GM04504 (cell line): ENCODE data around the gene GAK.

ENCODE experiments used
- DNase-seq: peaks from one replicate; pipeline ENCODE4 v3.0.0-alpha.2; 2012; ENCODE audit warnings: low read depth

Gene GAK

DNA sequence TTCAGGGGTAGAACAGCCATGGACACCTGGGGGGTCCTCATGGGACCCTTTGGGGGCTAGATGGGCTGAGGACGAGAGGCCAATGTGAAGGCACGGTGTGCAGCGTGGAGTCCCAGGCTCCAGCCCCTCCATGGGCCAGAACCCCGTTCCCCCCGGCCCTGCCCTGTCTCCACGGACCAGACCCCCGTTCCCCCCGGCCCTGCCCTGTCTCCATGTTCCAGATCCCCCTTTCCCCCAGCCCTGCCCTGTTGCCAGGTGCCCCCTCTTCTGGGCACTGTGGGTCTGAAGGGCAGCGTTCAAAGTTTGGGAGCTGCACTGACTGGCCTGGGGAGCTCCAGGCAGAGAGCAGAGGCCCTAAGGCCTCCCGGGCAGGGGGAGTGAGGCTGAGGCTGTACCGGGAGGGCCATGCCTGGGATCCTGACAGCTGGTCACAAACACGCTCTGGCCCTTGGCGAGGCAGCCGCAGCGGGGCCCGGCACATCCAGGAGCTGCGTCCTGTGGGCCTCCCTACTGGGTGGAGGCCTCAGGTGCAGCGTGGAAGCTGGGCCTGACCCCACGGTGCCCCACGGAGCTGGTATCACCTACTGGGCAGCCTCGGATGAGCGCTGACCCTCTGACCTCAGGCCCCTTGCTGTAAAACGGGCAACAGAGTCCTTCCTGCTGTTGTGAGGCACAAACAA lies 32.4 kb upstream of the GAK start:
- no peak for DNase-seq

DNA sequence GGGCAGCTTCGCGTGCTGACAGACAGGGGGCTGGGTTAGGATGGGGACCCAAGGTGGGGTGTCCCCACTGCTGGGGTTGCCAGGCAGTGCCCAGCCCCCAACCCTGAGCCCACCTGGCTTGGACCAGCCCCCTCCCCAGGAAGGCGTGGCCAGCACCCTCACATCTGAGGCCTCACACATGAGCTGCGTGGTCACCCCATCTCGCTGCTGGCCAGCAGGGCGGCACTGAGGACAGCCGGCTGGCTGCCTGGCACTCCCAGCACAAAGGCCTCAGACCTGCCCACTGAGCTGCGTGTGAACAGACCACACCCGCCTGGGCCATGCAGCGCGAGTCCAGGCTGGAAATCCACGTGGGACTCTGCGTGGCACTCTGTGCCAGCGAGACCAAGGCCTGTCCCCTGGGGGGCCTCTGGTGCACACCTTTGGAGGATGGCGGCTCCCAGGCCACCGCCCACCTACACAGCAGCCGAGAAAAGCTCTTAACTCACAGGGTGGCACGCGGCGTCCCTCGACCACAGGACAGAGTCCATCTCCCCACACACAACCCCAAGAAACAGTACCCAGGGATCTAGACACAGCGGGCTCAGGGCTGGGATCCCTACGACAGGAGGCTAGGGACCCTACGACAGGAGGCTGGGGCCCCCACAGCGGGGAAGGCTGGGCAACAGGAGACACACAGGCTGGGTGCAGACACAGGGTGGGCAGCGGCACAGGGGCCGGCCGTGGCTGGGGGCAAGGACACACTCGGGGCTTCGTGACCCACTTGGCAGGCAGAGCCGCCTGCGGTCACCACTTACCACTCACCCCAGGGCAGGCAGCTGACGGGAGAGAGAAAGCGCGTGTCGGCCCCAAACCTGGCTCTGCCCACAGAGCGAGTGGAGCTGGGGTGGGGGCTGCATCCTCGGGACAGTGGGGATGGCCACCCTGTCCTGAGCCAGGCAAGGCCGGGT lies 31.4 kb upstream of the GAK start:
- DNase-seq = no peak

DNA sequence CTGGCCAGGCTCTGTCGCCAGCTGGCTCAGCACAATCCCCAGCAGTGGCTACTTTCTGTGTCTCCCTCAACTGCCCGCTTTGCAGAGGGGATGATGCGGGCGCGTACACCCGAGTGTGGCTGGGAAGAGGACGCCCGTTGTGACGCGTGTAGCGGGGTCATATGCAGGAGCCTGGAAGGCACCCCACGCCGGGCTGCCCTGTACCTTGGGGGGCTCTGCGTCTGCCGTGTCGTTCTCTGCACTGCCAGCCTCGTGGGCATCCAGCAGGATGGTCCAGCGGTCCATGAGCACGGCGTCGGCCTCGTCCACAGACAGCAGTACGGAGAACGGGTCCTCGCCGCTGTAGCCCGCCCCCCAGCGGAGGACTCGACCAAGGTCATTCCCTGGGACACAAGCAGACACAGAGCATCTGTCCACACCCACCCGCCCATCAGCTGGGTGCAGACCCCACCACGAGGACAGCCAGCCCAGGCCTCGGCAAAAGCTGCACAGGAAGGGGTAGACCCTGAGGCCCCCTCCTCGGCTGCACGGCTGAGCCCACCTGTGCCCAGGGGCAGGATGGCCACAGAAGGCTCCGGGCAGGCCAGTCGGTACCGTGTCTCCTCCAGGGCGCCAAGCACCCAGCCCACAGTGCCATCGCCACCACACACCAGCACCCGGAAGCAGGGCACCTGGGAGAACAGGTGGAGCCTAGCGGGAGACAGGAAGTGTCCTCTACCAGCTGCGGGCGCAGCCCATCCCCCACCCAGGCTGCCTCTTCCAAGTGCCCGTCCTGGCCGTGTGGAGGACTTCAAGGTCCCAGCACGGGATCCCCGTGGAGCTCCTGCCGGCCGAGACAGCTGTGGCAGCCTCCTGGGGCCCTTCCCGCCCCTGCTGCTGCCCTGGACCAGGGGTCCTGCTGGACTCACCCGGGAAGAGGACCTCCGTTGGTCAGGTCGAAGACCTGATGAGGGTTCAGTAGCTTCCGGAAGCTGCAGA lies 30.4 kb upstream of the GAK start:
- no peak for DNase-seq

DNA sequence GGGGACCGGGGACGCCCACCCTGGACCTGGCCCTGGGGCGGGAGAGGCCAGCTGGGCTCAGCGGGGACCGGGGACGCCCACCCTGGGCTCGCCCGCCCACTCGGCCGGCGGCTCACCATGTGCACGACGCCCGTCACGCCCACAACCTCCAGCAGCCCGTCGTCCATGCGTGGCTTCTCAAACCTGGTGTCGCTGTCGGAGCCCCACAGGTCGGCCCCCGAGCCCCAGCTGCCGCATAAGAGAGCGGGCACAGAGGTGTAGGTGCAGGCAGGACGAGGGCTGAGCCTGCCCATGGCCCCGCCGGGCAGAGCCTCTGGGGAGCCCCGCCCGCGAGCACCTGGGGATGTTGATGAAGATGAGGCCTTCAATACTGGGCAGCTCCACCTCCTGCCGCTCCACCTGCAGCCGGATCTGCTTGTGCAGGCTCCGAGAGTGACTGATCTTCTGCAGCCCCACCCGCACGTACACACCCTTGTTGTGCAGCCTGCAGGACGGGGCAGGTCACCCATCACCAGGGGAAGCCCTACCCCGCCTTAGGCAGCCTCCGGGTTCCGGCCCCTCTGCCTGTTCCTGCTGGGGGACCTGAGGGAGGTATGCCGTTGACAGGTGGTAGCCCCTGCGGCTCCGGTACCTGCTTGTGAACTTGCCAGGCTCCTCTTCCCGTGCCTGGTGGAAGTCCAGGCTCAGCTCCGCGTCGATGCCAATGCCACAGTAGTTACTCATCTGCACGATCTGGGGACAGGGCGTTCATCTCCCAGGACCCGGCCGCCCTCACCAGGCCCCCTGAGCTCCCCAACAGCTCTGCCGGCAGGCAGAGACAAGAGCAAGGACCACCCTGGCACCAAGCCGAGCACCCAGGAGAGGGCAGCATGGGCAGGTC lies 29.5 kb upstream of the GAK start:
- DNase-seq = no peak

DNA sequence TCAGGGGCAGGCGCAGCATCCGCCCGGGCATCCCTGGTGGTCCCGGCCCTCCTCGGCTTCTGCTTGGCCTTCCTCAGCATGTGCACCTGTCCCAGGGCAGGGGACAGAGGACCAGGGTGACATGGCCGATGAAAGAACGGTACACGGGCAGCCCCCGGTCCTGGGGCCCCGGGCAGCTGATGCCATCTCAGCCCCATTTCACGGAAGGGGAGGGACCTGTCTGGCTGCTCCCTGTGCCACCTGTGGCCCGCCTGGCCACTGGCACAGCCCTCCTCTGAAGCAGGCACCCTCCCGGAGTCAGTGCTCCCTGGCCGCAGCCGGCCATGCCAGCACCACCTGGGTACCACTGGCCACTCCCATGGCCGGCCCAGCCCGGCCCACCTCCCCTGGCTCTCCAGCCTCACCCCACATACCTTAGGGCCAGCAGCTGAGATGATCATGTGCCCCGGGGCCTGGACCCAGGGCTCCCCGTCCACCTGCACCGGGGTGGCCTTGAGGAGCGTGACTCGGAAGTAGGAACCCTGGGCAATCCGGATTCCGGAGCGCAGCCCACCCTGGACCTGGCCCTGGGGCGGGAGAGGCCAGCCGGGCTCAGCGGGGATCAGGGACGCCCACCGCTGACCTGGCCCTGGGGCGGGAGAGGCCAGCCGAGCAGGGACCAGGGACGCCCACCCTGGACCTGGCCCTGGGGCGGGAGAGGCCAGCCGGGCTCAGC lies 28.7 kb upstream of the GAK start:
- no peak for DNase-seq

DNA sequence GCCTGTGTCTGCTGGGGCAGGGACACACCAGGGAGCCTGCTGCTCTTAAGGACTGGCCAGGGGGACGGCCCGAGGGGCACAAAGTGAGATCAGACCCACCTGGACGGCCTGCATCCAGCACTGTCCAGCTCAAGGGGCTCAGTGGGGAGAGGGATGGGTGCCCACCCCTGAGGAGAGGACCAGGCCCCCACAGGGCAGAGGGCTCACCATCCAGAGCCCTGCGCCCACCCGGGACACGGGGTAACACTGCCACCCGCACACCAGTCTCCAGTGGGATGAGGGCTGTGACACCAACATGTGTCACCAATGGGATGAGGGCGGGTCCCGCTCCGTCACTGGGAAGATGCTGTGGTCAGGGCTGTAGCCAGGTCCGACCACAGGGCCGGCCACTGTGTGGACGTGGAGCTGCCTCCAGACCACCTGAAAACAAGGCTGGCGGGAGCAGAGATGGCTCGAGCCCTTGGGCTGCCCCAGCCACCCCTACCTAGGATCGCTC lies 28.1 kb upstream of the GAK start:
- no peak for DNase-seq

DNA sequence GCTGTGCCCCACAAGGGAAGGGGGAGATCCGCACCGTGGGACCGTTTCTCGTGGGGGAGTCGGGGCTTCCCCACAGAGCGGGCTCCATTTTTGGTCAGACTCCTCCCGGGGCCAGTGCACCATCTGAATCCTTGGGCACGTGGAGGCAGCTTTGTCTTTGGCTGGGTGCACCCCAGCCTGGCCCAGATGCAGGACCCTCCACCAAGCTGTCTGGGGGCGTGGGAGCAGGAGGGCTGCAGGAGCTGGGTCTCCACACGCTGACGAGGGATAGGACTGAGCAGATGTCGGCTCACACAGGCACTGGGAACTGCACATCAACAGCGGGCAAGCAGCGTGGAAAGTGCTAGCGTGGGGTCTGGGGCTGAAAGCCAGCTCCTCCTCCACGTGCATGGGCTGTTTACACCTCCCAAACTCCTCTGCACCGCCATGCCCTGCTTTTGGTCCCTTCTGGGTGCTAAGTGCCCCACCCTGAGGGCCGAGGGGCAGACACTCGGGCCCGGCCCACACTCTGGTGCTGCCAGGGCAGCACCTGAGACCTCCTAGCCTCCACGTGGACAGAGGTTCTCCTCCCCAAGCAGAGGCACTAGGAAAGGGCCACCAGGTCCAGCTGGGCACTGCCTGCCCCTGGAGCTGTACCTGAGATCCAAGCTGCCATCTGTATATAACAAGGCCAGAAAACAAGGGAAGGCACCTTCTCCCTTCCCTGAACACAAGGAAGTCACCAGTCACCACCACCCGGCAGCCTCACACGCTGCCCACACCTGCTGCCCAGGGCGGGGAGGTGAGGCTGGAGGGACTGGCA lies 27.4 kb upstream of the GAK start:
- no peak for DNase-seq

DNA sequence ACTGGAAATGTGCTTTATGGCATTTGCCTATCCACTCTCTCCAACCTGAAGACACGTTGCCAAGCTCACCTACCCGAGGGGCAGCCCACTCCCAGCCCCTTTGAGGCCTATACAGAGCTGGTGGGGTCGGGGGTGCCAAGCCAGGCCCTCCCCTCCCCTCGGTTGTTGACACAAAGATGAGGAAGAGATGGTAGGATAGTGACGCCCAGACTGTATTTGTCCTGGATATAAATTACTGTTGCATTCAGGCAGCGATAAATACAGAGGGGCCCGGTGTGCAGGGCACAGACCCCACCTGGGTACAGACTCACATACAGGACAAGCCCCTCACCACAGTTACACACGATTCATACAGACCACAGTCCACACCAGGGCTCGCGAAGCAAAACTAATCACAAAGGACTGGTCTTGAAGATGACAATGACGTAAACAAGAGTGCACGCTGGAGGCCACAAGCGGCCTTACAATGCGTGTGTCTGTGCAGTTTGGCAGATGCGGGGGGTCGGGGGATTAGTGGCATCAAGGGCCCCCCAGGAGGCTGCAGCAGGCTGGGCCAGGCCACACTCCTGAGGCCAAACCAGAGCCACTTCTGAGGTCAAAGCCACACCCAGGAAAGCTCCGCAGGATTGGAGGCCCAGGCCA lies 26.7 kb upstream of the GAK start:
- DNase-seq = no peak

DNA sequence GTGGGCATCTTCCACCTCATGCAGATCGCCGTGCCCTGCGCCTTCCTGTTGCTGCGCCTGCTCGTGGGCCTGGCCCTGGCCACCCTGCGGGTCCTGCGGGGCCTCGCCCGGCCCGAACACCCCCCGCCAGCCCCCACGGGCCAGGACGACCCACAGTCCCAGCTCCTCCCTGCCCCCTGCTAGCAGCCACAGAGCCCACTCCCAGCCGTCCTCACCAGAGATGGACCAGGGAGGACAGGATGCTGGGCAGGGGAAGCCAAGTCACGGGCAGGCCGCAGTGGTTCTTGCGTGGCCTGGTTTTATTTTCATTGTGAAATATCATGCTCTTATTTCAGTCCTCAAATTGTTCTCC lies 26.2 kb upstream of the GAK start:
- no peak for DNase-seq

DNA sequence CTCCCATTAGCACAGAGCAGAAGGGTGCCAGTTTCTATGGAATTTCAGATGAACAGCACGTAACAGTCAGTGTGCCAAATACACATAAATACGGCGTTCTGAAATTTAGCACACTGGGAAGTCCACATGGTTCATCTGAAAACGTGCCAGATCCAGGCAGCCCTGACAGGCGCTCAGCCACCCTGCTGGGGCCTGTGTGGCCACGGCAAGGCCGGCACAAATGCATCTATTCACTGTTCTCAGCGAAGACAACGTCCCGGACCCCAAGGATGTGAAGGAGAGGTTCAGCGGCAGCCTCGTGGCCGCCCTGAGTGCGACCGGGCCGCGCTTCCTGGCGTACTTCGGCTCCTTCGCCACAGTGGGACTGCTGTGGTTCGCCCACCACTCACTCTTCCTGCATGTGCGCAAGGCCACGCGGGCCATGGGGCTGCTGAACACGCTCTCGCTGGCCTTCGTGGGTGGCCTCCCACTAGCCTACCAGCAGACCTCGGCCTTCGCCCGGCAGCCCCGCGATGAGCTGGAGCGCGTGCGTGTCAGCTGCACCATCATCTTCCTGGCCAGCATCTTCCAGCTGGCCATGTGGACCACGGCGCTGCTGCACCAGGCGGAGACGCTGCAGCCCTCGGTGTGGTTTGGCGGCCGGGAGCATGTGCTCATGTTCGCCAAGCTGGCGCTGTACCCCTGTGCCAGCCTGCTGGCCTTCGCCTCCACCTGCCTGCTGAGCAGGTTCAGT lies 25.6 kb upstream of the GAK start:
- DNase-seq = no peak

DNA sequence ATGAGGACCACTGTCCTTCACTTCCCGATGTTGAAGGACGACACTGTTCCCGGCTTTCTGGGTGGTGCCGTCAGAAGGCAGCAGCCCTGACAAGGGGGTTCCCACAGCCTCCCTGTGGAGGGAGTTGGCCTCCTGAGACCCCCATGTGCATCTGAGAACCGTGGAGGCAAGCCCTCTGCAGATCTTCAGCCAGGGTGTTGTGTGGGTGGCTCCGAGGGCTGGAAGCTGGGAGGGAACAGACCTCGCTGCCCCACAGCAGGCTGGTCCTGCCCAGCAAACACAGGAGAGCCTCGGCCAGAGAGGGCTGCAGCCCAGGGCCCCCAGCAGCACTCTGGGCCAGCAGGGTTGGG lies 25.1 kb upstream of the GAK start:
- DNase-seq = no peak

DNA sequence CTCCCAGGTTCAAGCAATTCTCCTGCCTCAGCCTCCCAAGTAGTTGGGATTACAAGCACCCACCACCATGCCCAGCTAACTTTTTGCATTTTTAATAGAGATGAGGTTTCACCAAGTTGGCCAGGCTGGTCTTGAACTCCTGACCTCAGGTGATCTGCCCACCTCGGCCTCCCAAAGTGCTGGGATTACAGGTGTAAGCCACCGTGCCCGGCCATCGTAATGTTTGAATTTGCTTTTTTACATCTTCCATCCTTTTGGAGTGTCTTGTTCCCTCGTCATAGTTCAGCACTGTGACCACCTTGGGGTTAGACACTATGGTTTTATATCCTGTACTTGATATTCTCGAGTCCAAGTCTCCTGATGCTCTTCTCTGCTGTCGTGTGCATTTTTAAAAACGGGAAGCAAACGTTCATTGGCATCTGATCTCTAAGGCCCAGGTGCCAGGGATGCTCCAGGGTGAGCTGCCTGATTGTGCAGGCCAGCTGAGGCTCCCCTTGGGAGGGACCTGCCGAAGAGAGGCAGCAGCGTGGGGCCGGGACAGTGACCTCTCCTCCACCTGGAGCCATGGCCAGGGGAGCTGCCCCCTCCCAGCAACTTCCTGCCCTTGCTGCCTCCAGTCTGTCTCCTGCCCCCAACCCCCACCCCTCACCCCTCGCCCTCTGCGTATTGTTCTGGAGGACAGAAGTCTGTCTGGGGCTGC lies 24.6 kb upstream of the GAK start:
- DNase-seq = no peak

DNA sequence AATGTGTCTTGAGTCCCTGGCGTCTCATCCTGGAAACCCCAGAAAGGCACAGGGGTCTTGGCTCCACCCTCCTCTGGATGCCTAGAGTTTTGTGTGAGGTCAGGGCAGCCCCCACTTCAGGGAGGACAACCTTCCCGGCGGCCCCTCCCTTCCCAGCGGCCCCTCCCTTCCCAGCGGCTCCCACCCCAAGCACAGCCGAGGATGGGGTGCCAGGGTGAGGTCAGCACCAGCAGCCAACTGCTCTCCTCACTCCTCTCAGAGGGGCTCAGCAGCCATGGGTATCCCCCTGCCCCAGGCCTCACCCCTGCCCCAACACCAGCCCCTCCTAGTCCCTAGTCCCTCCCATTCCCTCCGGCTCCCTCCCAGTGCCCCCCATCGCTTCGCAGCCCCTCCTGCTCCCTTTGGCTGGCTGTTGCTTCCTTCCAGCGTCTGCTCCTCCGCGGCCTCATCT lies 23.8 kb upstream of the GAK start:
- DNase-seq = no peak

DNA sequence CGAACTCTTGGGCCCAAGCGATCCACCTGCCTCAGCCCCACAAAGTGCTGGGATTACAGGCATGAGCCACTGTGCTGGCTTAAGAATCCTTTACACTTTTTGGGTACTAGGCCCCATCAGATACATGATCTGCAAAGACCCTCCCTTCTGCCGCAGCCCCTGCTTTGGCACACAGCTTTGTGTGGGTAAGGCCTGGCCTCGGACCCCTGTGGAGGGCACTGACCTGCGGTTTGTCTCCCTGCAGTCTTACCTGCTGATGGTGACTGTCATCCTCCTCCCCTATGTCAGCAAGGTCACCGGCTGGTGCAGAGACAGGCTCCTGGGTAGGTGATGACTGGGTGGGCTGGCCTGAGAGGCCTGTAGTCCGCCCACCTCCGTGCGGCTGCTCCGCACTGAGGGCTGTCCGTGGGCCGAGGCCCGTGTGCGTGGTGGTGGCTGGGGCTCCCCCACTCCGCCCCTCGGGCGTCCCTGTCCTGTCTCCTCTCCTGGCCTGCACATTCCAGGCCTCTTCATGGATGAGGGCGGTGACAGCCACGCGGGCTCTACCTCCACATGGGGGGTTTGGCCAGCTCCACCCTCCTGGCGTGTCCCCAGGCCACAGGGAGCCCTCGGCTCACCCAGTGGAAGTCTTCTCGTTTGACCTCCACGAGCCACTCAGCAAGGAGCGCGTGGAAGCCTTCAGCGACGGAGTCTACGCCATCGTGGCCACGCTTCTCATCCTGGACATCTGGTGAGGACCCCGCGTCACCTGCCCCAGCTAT lies 23.2 kb upstream of the GAK start:
- no peak for DNase-seq

DNA sequence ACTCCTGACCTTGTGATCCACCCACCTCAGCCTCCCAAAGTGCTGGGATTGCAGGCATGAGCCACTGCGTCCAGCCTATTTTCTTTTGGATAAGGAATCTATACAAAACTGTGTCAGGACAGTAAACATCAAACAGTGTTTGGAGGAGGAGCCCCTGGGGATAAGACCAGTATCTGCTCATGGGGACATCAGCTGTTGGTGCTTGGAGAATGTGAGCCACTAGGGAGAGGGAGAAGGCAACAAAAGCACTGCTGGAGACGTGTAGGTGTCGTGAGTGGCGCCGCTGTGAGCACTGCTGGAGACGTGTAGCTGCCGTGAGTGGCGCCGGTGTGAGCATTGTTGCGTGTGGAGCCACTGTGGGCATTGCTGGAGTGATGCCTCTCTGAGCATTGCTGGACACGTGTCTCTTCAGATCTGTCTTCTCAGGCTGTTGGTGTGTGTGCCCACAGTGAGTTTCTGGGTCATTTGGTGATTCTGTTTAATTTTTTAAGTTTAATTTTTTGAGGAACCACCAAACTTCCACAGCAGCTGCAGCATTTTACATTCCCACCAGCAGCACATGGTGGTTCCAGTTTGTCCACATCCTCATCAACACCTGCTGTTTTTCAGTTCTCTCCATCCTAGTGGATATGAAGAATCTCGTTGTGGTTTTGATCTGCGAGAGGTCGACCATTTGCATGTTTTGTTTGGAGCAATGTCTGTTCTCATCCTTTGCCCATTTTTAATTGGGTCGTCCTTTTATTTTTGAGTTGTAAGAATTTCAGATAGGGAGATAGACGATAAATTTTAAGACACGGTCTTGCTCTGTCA lies 22.3 kb upstream of the GAK start:
- DNase-seq = no peak

DNA sequence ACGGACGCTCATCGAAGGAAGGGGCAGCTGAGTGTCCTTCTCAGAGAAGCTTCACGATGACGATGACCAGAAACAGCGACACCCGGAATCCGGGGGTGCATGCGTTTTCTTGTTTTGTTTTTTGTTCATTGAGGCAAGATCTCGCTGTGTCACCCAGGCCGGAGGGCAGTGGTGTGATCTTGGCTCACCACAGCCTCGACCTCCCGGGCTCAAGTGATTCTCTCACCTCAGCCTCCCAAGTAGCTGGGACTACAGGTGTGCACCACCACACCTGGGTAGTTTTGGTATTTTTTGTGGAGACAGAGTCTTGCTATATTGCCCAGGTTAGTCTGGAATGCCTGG lies 21.4 kb upstream of the GAK start:
- DNase-seq = no peak
